HepG2 (cell line): ENCODE measurements around the gene TAC3. TPM values are rescaled to one million over a fixed set of nuclear protein-coding genes. Genes with fewer than 3 reads are reported as not detected.

Experiments
- ARNT ChIP-seq: fragments of 450-650 bp; IDR thresholded peaks from 2 replicates; pipeline ENCODE4 v1.6.1; 2017
- FOXO1 ChIP-seq: sonication (generic); formaldehyde crosslinking; IDR thresholded peaks from 2 replicates; pipeline ENCODE4 v1.4.0; 2020; ENCODE audit warnings: missing genetic modification reagents
- GPBP1L1 ChIP-seq: sonication (generic); formaldehyde crosslinking; IDR thresholded peaks from 2 replicates; pipeline ENCODE4 v1.5.0; 2020; ENCODE audit warnings: mild to moderate bottlenecking, missing genetic modification reagents
- HES4 ChIP-seq: sonication (generic); formaldehyde crosslinking; IDR thresholded peaks from 2 replicates; pipeline ENCODE4 v1.9.0; 2021; ENCODE audit warnings: mild to moderate bottlenecking, missing genetic modification reagents, borderline replicate concordance
- HNF4A ChIP-seq: sonication (generic); formaldehyde crosslinking; IDR thresholded peaks from 2 replicates; pipeline ENCODE4 v1.4.0; 2020; ENCODE audit warnings: missing genetic modification reagents
- MAFG ChIP-seq: sonication (generic); formaldehyde crosslinking; IDR thresholded peaks from 2 replicates; pipeline ENCODE4 v1.5.1; 2020; ENCODE audit warnings: mild to moderate bottlenecking, missing genetic modification reagents
- MATR3 ChIP-seq: sonication (generic); formaldehyde crosslinking; IDR thresholded peaks from 2 replicates; pipeline ENCODE4 v1.4.0; 2020; ENCODE audit warnings: missing genetic modification reagents
- MNT ChIP-seq: fragments of 450-650 bp; IDR thresholded peaks from 2 replicates; pipeline ENCODE4 v1.6.1; 2016
- SOX6 ChIP-seq, 2 experiments: fragments of 450-650 bp in 1 of 2; sonication (generic) in 1 of 2; formaldehyde crosslinking in 1 of 2; IDR thresholded peaks; 2 replicates each; pipeline versions ENCODE4 v1.4.0 to v1.6.1; 2017 to 2020; ENCODE audit warnings: antibody characterized with exemption in 1 of 2, mild to moderate bottlenecking in 1 of 2, missing genetic modification reagents in 1 of 2
- THAP7 ChIP-seq: sonication (generic); formaldehyde crosslinking; IDR thresholded peaks from 2 replicates; pipeline ENCODE4 v1.8.1; 2023; ENCODE audit warnings: mild to moderate bottlenecking, missing genetic modification reagents
- ZBTB1 ChIP-seq: sonication (generic); formaldehyde crosslinking; IDR thresholded peaks from 2 replicates; pipeline ENCODE4 v1.4.0; 2020; ENCODE audit warnings: missing genetic modification reagents, borderline replicate concordance
- ZFP91 ChIP-seq: sonication (generic); formaldehyde crosslinking; IDR thresholded peaks from 2 replicates; pipeline ENCODE4 v1.9.0; 2022; ENCODE audit warnings: missing genetic modification reagents, mild to moderate bottlenecking, borderline replicate concordance
- ZFX ChIP-seq: sonication (generic); formaldehyde crosslinking; IDR thresholded peaks from 2 replicates; pipeline ENCODE4 v1.4.0; 2020; ENCODE audit warnings: mild to moderate bottlenecking, low read depth, missing genetic modification reagents, moderate library complexity
- ZNF235 ChIP-seq: sonication (generic); formaldehyde crosslinking; IDR thresholded peaks from 2 replicates; pipeline ENCODE4 v1.8.1; 2023; ENCODE audit warnings: mild to moderate bottlenecking, missing genetic modification reagents, borderline replicate concordance
- ZNF317 ChIP-seq: sonication (generic); formaldehyde crosslinking; IDR thresholded peaks from 2 replicates; pipeline ENCODE4 v1.5.0; 2020; ENCODE audit warnings: mild to moderate bottlenecking, missing genetic modification reagents
- ZNF512B ChIP-seq: sonication (generic); formaldehyde crosslinking; IDR thresholded peaks from 2 replicates; pipeline ENCODE4 v1.5.1; 2020; ENCODE audit warnings: missing genetic modification reagents, mild to moderate bottlenecking, borderline replicate concordance
- ZNF543 ChIP-seq: sonication (generic); formaldehyde crosslinking; IDR thresholded peaks from 2 replicates; pipeline ENCODE4 v1.4.0; 2020; ENCODE audit warnings: mild to moderate bottlenecking, missing genetic modification reagents
- ZNF552 ChIP-seq: sonication (generic); formaldehyde crosslinking; IDR thresholded peaks from 2 replicates; pipeline ENCODE4 v1.9.0; 2022; ENCODE audit warnings: missing genetic modification reagents, mild to moderate bottlenecking, borderline replicate concordance
- ZNF772 ChIP-seq: sonication (generic); formaldehyde crosslinking; IDR thresholded peaks from 2 replicates; pipeline ENCODE4 v1.5.0; 2020; ENCODE audit warnings: mild to moderate bottlenecking, missing genetic modification reagents
- ZNF800 ChIP-seq: sonication (generic); formaldehyde crosslinking; IDR thresholded peaks from 2 replicates; pipeline ENCODE4 v1.4.0; 2020; ENCODE audit warnings: missing genetic modification reagents
- polyA plus RNA-seq, 8 experiments: library from polyadenylated mRNA; depleted of rRNA in 3 of 8; stranded (reverse) in 7 of 8; unstranded in 1 of 8; fragments of >200 nt; fragmentation: Illumina TruSeq in 4 of 8; extraction: Trizol in 4 of 8; gene quantifications; 2 replicates each; pipeline versions ENCODE4 v1.2.1 to v1.2.3, GENCODE V29; 2011 to 2016; ENCODE audit warnings: low read depth in 4 of 8, missing spikeins in 1 of 8, mixed read lengths in 1 of 8; ENCODE audit not compliant: insufficient read depth in 1 of 8
- total RNA-seq, 5 experiments: library from RNA; depleted of rRNA; stranded (reverse); fragments of >200 nt; fragmentation: Illumina TruSeq; extraction: Trizol; gene quantifications; 2 replicates each; pipeline ENCODE4 v1.2.3, GENCODE V29; 2016; ENCODE audit warnings: low read depth in 1 of 5

The TAC3 gene
- total and polyA plus RNA-seq, 2 of the 13 experiments (the other 11 are each of a cell fraction or from before 2014, with no cell fraction given) = 0.13 to 0.15 TPM

- TF ChIP-seq GPBP1L1 = no peak
- TF ChIP-seq ZNF543 = no peak
- no peak for TF ChIP-seq ZNF552 (CRISPR knock-in tag)
- no peak for TF ChIP-seq THAP7 (CRISPR knock-in tag)
- TF ChIP-seq SOX6 (IDR thresholded peaks at IDR 0.05) = no peak
- TF ChIP-seq SOX6 (CRISPR knock-in tag; IDR thresholded peaks at IDR 0.05) = peak; percentile 75
- no peak for TF ChIP-seq MAFG (CRISPR knock-in tag)
- TF ChIP-seq ZNF235 (CRISPR knock-in tag) = no peak
- TF ChIP-seq HNF4A (CRISPR knock-in tag) = peak; percentile 68; the same call in 1 of the 2 replicates
- peak; percentile 63 for TF ChIP-seq ZFP91 (CRISPR knock-in tag)
- TF ChIP-seq HES4 (CRISPR knock-in tag) = no peak
- TF ChIP-seq ZFX = peak; percentile 44; the same call in 1 of the 2 replicates
- TF ChIP-seq ZNF772 (CRISPR knock-in tag) = peak; percentile 50; the same call in 1 of the 2 replicates
- no peak for TF ChIP-seq ZBTB1 (CRISPR knock-in tag)
- no peak for TF ChIP-seq ZNF317 (CRISPR knock-in tag)
- TF ChIP-seq ZNF800 (CRISPR knock-in tag) = no peak
- no peak for TF ChIP-seq MATR3
- TF ChIP-seq ARNT = no peak
- no peak for TF ChIP-seq ZNF512B (CRISPR knock-in tag)
- TF ChIP-seq FOXO1 (CRISPR knock-in tag) = peak; percentile 88
- TF ChIP-seq MNT = no peak
Measured at GRCh38 chr12:57001448-57001906, 14.9 kb downstream of the TAC3 start (continued).
